ENCODE results near the gene SH3RF3. TPM values are rescaled to one million over a fixed set of nuclear protein-coding genes. Genes with fewer than 3 reads are reported as not detected.

SH3RF3 gene
- total and polyA plus RNA-seq, 4 experiments from 2014 or later = 0.26 to 2.2 (median 2.1) TPM; not detected in 1

GRCh38 chr2:109348190-109348589 lies 219.2 kb downstream of the SH3RF3 start:
- Mint-ChIP-seq H3K27me3 (no peaks in the 10 kb centered on the region), H3K36me3 (no peaks in the 10 kb centered on the region), H3K9me3 (no peaks in the 10 kb centered on the region), H3K4me1 (peaks cover 17 to 48% (median 34%) of the 10 kb centered on the region in 4 donors), H3K27ac (peak overlapping the region in 4 of 7 donors; percentile 22 to 83 (median 48)), H3K4me3 (peak overlapping the region in 1 of 8 donors; percentile 77)
- no peaks in the 10 kb centered on the region for H3K36me3 ChIP-seq (ENCODE audit: insufficient read depth, low read length)
- H3K9me3 ChIP-seq (ENCODE audit: control insufficient read depth in 1 of 2, low read length in 2 of 2) = no peaks in the 10 kb centered on the region
- H3K4me3 ChIP-seq (ENCODE audit: low read length in 2 of 2) = no peak overlapping the region
- DNase-seq = no peak
- intact Hi-C loops (cut with micrococcal nuclease) = loop anchor here (2.0 to 5.0 kb wide), 3 partner anchors 15 to 421 kb away; no protein-coding TSS in a partner anchor
- POLR2A ChIA-PET (ENCODE audit: partially characterized antibody) = interaction anchor here (0.7 to 2.0 kb wide), 4 partner anchors 16 to 316 kb away, joined by 3 to 14 read pairs (median 8); no protein-coding TSS in a partner anchor
- peaks cover 44% of the 10 kb centered on the region for H3K4me1 ChIP-seq (ENCODE audit: insufficient read depth, low read length)
- H3K27ac ChIP-seq (ENCODE audit: low read depth, low read length) = peak overlapping the region; percentile 2
- H3K27me3 ChIP-seq (ENCODE audit: insufficient read depth, low read length) = no peaks in the 10 kb centered on the region
- CTCF ChIA-PET (ENCODE audit: partially characterized antibody) = interaction anchor here (1.0 to 1.6 kb wide), 4 partner anchors 16 to 420 kb away, joined by 3 to 7 read pairs (median 5); partner anchors contain the start of gene SH3RF3

- CTCF ChIA-PET (ENCODE audit: partially characterized antibody) = interaction anchor here (0.8 to 1.6 kb wide), 6 partner anchors 8 to 317 kb away, joined by 3 to 7 read pairs (median 4); partner anchors contain the start of gene SH3RF3
- no peaks in the 10 kb centered on the region for H3K36me3 Mint-ChIP-seq
- Histone ChIP-seq H3K27ac (ENCODE audit: low read depth, low read length) (peak overlapping the region; percentile 2), H3K4me3 (ENCODE audit: low read length in 2 of 2) (peak overlapping the region in 1 of 2 donors; percentile 32), H3K36me3 (ENCODE audit: insufficient read depth, low read length) (no peaks in the 10 kb centered on the region), H3K4me1 (ENCODE audit: insufficient read depth, low read length) (peaks cover 44% of the 10 kb centered on the region), H3K27me3 (ENCODE audit: insufficient read depth, low read length) (no peaks in the 10 kb centered on the region), H3K9me3 (ENCODE audit: control insufficient read depth in 1 of 2, low read length in 2 of 2) (no peaks in the 10 kb centered on the region)
- H3K27me3 Mint-ChIP-seq = no peaks in the 10 kb centered on the region
- H3K4me3 Mint-ChIP-seq = peak overlapping the region; percentile 41 to 77 (median 66)
- H3K27ac Mint-ChIP-seq = peak overlapping the region; percentile 22 to 89 (median 83)
- POLR2A ChIA-PET (ENCODE audit: partially characterized antibody) = interaction anchor here (0.7 to 2.0 kb wide), 5 partner anchors 17 to 317 kb away, joined by 3 to 14 read pairs (median 5); no protein-coding TSS in a partner anchor
- DNase-seq = peak; percentile 56 to 74 (median 66)
- peaks cover 17 to 48% (median 34%) of the 10 kb centered on the region in 4 donors for H3K4me1 Mint-ChIP-seq
- no peaks in the 10 kb centered on the region for H3K9me3 Mint-ChIP-seq
- intact Hi-C loops (cut with micrococcal nuclease) = loop anchor here (1.0 to 5.0 kb wide), 5 partner anchors 16 to 494 kb away; no protein-coding TSS in a partner anchor
Measured at GRCh38 chr2:109348671-109349502, 219.9 kb downstream of the SH3RF3 start.

GRCh38 chr2:109349503-109350465 lies 220.8 kb downstream of the SH3RF3 start:
- no peaks in the 10 kb centered on the region for H3K36me3 Mint-ChIP-seq
- no peaks in the 10 kb centered on the region for H3K9me3 Mint-ChIP-seq
- no peaks in the 10 kb centered on the region for H3K27me3 Mint-ChIP-seq
- H3K27me3 ChIP-seq (ENCODE audit: insufficient read depth, low read length) = no peaks in the 10 kb centered on the region
- H3K9me3 ChIP-seq (ENCODE audit: control insufficient read depth in 1 of 2, low read length in 2 of 2) = no peaks in the 10 kb centered on the region
- no peak overlapping the region for H3K27ac ChIP-seq (ENCODE audit: low read depth, low read length)
- peaks cover 44% of the 10 kb centered on the region for H3K4me1 ChIP-seq (ENCODE audit: insufficient read depth, low read length)
- H3K36me3 ChIP-seq (ENCODE audit: insufficient read depth, low read length) = no peaks in the 10 kb centered on the region
- no peak overlapping the region for H3K4me3 ChIP-seq (ENCODE audit: low read length in 2 of 2)
- peak overlapping the region in 4 of 8 donors; percentile 9 to 75 (median 22) for H3K4me3 Mint-ChIP-seq
- peaks cover 17 to 48% (median 33%) of the 10 kb centered on the region in 4 donors for H3K4me1 Mint-ChIP-seq
- peak overlapping the region in 3 of 7 donors; percentile 27 to 89 (median 53) for H3K27ac Mint-ChIP-seq
- ChIA-PET CTCF (ENCODE audit: partially characterized antibody) (interaction anchor here (0.8 to 1.6 kb wide), 4 partner anchors 9 to 318 kb away, joined by 3 to 7 read pairs (median 4); partner anchors contain the start of gene SH3RF3), POLR2A (ENCODE audit: partially characterized antibody) (interaction anchor here (0.6 to 2.0 kb wide), 6 partner anchors 10 to 318 kb away, joined by 3 to 14 read pairs (median 4); no protein-coding TSS in a partner anchor)
- no peak for DNase-seq
- intact Hi-C loops (cut with micrococcal nuclease) = loop anchor here (1.0 to 5.0 kb wide), 5 partner anchors 17 to 494 kb away; no protein-coding TSS in a partner anchor

- no peak overlapping the region for H3K27ac ChIP-seq (ENCODE audit: low read depth, low read length)
- no peaks in the 10 kb centered on the region for H3K36me3 ChIP-seq (ENCODE audit: insufficient read depth, low read length)
- CTCF ChIA-PET (ENCODE audit: partially characterized antibody) = interaction anchor here (0.8 kb wide), 2 partner anchors 102 to 160 kb away, joined by 3 to 4 read pairs; no protein-coding TSS in a partner anchor
- Mint-ChIP-seq H3K9me3 (no peaks in the 10 kb centered on the region), H3K4me1 (peaks cover 17 to 48% (median 33%) of the 10 kb centered on the region in 4 donors), H3K27me3 (no peaks in the 10 kb centered on the region), H3K36me3 (no peaks in the 10 kb centered on the region), H3K27ac (peak overlapping the region in 4 of 7 donors; percentile 42 to 79 (median 74)), H3K4me3 (peak overlapping the region in 3 of 8 donors; percentile 21 to 49 (median 34))
- intact Hi-C loops (cut with micrococcal nuclease) = no loop called here
- no peak overlapping the region for H3K4me3 ChIP-seq (ENCODE audit: low read length in 2 of 2)
- POLR2A ChIA-PET (ENCODE audit: partially characterized antibody) = interaction anchor here (0.6 to 1.4 kb wide), 2 partner anchors 11 to 18 kb away, joined by 3 to 4 read pairs; no protein-coding TSS in a partner anchor
- H3K4me1 ChIP-seq (ENCODE audit: insufficient read depth, low read length) = peaks cover 44% of the 10 kb centered on the region
- no peak for DNase-seq
- no peaks in the 10 kb centered on the region for H3K27me3 ChIP-seq (ENCODE audit: insufficient read depth, low read length)
- no peaks in the 10 kb centered on the region for H3K9me3 ChIP-seq (ENCODE audit: control insufficient read depth in 1 of 2, low read length in 2 of 2)
Measured at GRCh38 chr2:109350526-109350925, 221.5 kb downstream of the SH3RF3 start.

- no peak overlapping the region for H3K4me3 Mint-ChIP-seq
- H3K4me3 ChIP-seq (ENCODE audit: low read length in 2 of 2) = no peak overlapping the region
- no peaks in the 10 kb centered on the region for H3K27me3 Mint-ChIP-seq
- peaks cover 17 to 48% (median 33%) of the 10 kb centered on the region in 4 donors for H3K4me1 Mint-ChIP-seq
- H3K9me3 Mint-ChIP-seq = no peaks in the 10 kb centered on the region
- no peak overlapping the region for H3K27ac ChIP-seq (ENCODE audit: low read depth, low read length)
- H3K27ac Mint-ChIP-seq = peak overlapping the region in 2 of 7 donors; percentile 24 to 42
- H3K9me3 ChIP-seq (ENCODE audit: control insufficient read depth in 1 of 2, low read length in 2 of 2) = no peaks in the 10 kb centered on the region
- peaks cover 44% of the 10 kb centered on the region for H3K4me1 ChIP-seq (ENCODE audit: insufficient read depth, low read length)
- intact Hi-C loops (cut with micrococcal nuclease) = no loop called here
- no peaks in the 10 kb centered on the region for H3K36me3 ChIP-seq (ENCODE audit: insufficient read depth, low read length)
- CTCF ChIA-PET (ENCODE audit: partially characterized antibody) = interaction anchor here (0.8 kb wide), 2 partner anchors 101 to 159 kb away, joined by 3 to 4 read pairs; no protein-coding TSS in a partner anchor
- POLR2A ChIA-PET (ENCODE audit: partially characterized antibody) = interaction anchor here (1.4 kb wide), 1 partner anchor 19 kb away, joined by 4 read pairs; no protein-coding TSS in a partner anchor
- H3K27me3 ChIP-seq (ENCODE audit: insufficient read depth, low read length) = no peaks in the 10 kb centered on the region
- DNase-seq = no peak
- no peaks in the 10 kb centered on the region for H3K36me3 Mint-ChIP-seq
Measured at GRCh38 chr2:109351164-109351756, 222.3 kb downstream of the SH3RF3 start.
